Measurements from ENCODE around the gene AP2B1. TPM values are rescaled to one million over a fixed set of nuclear protein-coding genes. Genes with fewer than 3 reads are reported as not detected.

AP2B1 gene
- total and polyA plus RNA-seq, 2 donors: 34.7 to 39.1 TPM

- no peak overlapping the region for H3K4me3 ChIP-seq (ENCODE audit: low read length in 2 of 2)
- 100% methylated on average over 1 of the region's 1 CpG for WGBS
- H3K9me3 ChIP-seq (ENCODE audit: control insufficient read depth in 2 of 2, insufficient read depth in 1 of 2, low read length in 1 of 2): no peaks in the 10 kb centered on the region
- no peaks in the 10 kb centered on the region for H3K36me3 ChIP-seq (ENCODE audit: control insufficient read depth in 2 of 2, insufficient read depth in 2 of 2, low read length in 1 of 2)
- DNase-seq (ENCODE audit: low read depth in 6 of 9, low spot score in 9 of 9): no peak
- H3K27ac ChIP-seq (ENCODE audit: low read depth in 1 of 2, low read length in 1 of 2): no peak overlapping the region
- peaks cover 11 to 12% of the 10 kb centered on the region in 2 donors for H3K4me1 ChIP-seq (ENCODE audit: control insufficient read depth in 2 of 2, insufficient read depth in 2 of 2, low read length in 2 of 2)
- peaks cover 0 to 7% of the 10 kb centered on the region in 2 donors for H3K27me3 ChIP-seq (ENCODE audit: control insufficient read depth in 2 of 2, insufficient read depth in 1 of 2, low read length in 1 of 2)
Measured at GRCh38 chr17:35584061-35584460, 3.1 kb upstream of the AP2B1 start.

DNA sequence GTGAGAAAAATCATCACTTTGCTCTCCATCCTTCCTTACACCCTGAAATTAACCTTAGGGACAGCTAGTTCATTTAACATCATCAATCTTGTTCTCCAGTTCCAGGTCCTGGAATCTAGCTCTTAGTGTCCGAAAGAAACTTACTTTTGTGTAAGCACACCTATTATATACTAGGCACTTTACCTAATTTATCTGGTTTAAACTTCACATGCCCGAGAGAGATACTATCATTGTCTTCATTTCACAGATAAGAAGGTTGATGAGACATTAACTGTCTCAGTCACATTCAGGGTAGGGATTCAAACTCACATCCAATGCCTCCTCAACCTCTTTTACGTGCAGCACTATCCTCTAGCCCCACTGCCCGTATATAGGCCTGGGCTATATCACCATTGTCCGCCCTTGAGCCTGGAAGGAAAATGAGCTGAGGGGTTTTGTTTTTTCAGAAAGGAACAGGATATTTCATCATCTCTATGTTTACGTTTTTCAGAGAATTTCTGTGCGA, 501 bp upstream of the AP2B1 start:
- H3K4me1 ChIP-seq (ENCODE audit: control insufficient read depth in 2 of 2, insufficient read depth in 2 of 2, low read length in 2 of 2): peaks cover 9 to 10% of the 10 kb centered on the region in 2 donors
- peak overlapping the region; percentile 91 to 96 for H3K27ac ChIP-seq (ENCODE audit: low read depth in 1 of 2, low read length in 1 of 2)
- WGBS: 30% methylated on average over 7 of the region's 7 CpGs
- DNase-seq (ENCODE audit: low read depth in 6 of 9, low spot score in 9 of 9): peak in 1 of 9 donors; percentile 23
- peaks cover 0 to 7% of the 10 kb centered on the region in 2 donors for H3K27me3 ChIP-seq (ENCODE audit: control insufficient read depth in 2 of 2, insufficient read depth in 1 of 2, low read length in 1 of 2)
- H3K9me3 ChIP-seq (ENCODE audit: control insufficient read depth in 2 of 2, insufficient read depth in 1 of 2, low read length in 1 of 2): no peaks in the 10 kb centered on the region
- peak overlapping the region; percentile 87 to 88 for H3K4me3 ChIP-seq (ENCODE audit: low read length in 2 of 2)
- no peaks in the 10 kb centered on the region for H3K36me3 ChIP-seq (ENCODE audit: control insufficient read depth in 2 of 2, insufficient read depth in 2 of 2, low read length in 1 of 2)

DNA sequence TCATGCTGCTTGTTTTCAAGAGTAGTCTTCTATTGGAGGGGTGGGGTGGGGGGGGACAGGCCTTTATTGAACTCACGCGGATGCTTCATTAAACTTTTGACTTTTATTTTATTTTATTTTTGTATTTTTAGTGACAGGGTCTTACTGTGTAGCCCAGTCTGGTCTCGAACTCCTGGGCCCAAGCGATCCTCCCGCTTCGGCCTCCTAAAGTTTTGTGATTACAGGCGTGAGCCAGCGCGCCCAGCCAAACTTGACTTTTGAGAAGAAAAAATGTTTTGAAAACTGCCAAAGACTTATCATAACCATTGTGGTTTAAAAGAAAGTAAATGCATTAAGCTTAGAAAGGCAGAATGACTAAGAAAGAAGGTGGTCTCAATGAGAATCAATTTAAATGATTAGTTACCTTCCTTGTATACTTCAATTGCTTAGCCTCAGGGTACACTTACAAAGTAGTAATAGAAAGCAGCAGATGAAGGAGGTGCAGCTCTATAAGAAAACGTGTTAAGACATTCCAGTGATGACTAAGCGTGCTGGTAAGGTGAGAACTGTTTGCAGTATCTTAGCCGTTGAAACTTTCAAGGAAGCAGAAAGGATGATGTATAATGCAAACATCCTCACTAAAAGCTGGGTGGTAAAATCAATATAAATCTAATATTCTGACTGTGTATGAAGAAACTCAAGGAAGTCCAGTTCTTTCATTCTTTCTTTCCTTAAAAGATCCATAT, 1.2 kb downstream of the AP2B1 start:
- WGBS: 76% methylated on average over 12 of the region's 12 CpGs
- H3K9me3 ChIP-seq (ENCODE audit: control insufficient read depth in 2 of 2, insufficient read depth in 1 of 2, low read length in 1 of 2): no peaks in the 10 kb centered on the region
- peak in 2 of 9 donors; percentile 6 to 36 for DNase-seq (ENCODE audit: low read depth in 6 of 9, low spot score in 9 of 9)
- no peaks in the 10 kb centered on the region for H3K36me3 ChIP-seq (ENCODE audit: control insufficient read depth in 2 of 2, insufficient read depth in 2 of 2, low read length in 1 of 2)
- peaks cover 9 to 10% of the 10 kb centered on the region in 2 donors for H3K4me1 ChIP-seq (ENCODE audit: control insufficient read depth in 2 of 2, insufficient read depth in 2 of 2, low read length in 2 of 2)
- H3K4me3 ChIP-seq (ENCODE audit: low read length in 2 of 2): peak overlapping the region; percentile 87 to 88
- H3K27me3 ChIP-seq (ENCODE audit: control insufficient read depth in 2 of 2, insufficient read depth in 1 of 2, low read length in 1 of 2): peaks cover 0 to 5% of the 10 kb centered on the region in 2 donors
- no peak overlapping the region for H3K27ac ChIP-seq (ENCODE audit: low read depth in 1 of 2, low read length in 1 of 2)

- Histone ChIP-seq H3K27me3 (ENCODE audit: control insufficient read depth in 2 of 2, insufficient read depth in 1 of 2, low read length in 1 of 2) (no peaks in the 10 kb centered on the region), H3K9me3 (ENCODE audit: control insufficient read depth in 2 of 2, insufficient read depth in 1 of 2, low read length in 1 of 2) (no peaks in the 10 kb centered on the region), H3K27ac (ENCODE audit: low read depth in 1 of 2, low read length in 1 of 2) (no peak overlapping the region), H3K4me3 (ENCODE audit: low read length in 2 of 2) (no peak overlapping the region), H3K36me3 (ENCODE audit: control insufficient read depth in 2 of 2, insufficient read depth in 2 of 2, low read length in 1 of 2) (peaks cover 26 to 43% of the 10 kb centered on the region in 2 donors), H3K4me1 (ENCODE audit: control insufficient read depth in 2 of 2, insufficient read depth in 2 of 2, low read length in 2 of 2) (no peaks in the 10 kb centered on the region)
- 98% methylated on average over 4 of the region's 4 CpGs for WGBS
- no peak for DNase-seq (ENCODE audit: low read depth in 6 of 9, low spot score in 9 of 9)
Measured at GRCh38 chr17:35596072-35596471, 8.9 kb downstream of the AP2B1 start.

GRCh38 chr17:35596530-35597233, 9.6 kb downstream of the AP2B1 start:
- Histone ChIP-seq H3K27me3 (ENCODE audit: control insufficient read depth in 2 of 2, insufficient read depth in 1 of 2, low read length in 1 of 2) (no peaks in the 10 kb centered on the region), H3K4me3 (ENCODE audit: low read length in 2 of 2) (no peak overlapping the region), H3K36me3 (ENCODE audit: control insufficient read depth in 2 of 2, insufficient read depth in 2 of 2, low read length in 1 of 2) (peaks cover 29 to 45% of the 10 kb centered on the region in 2 donors), H3K9me3 (ENCODE audit: control insufficient read depth in 2 of 2, insufficient read depth in 1 of 2, low read length in 1 of 2) (no peaks in the 10 kb centered on the region), H3K4me1 (ENCODE audit: control insufficient read depth in 2 of 2, insufficient read depth in 2 of 2, low read length in 2 of 2) (no peaks in the 10 kb centered on the region), H3K27ac (ENCODE audit: low read depth in 1 of 2, low read length in 1 of 2) (no peak overlapping the region)
- DNase-seq (ENCODE audit: low read depth in 6 of 9, low spot score in 9 of 9): no peak
- WGBS: 97% methylated on average over 54 of the region's 54 CpGs

DNA sequence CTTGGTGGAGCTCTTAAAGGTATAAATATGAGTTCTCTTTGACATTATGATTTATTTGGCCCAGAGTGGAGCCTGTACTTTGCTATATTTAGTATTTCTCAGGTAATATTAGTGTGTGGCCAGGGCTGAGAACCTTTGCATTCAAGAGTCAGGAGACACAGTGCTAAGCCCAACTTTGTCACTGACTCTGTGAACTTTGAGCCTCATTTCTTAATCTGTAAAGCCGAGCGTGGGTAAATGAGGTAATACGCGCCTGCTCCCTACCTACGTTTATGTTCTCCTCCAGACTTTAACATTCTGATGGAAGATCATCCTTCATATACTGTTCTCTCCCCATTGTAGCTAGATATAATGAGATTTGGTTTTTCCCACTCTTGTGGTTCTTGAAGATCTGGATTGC, 10.5 kb downstream of the AP2B1 start:
- Histone ChIP-seq H3K27me3 (ENCODE audit: control insufficient read depth in 2 of 2, insufficient read depth in 1 of 2, low read length in 1 of 2) (no peaks in the 10 kb centered on the region), H3K27ac (ENCODE audit: low read depth in 1 of 2, low read length in 1 of 2) (no peak overlapping the region), H3K4me1 (ENCODE audit: control insufficient read depth in 2 of 2, insufficient read depth in 2 of 2, low read length in 2 of 2) (no peaks in the 10 kb centered on the region), H3K4me3 (ENCODE audit: low read length in 2 of 2) (no peak overlapping the region), H3K36me3 (ENCODE audit: control insufficient read depth in 2 of 2, insufficient read depth in 2 of 2, low read length in 1 of 2) (peaks cover 29 to 48% of the 10 kb centered on the region in 2 donors), H3K9me3 (ENCODE audit: control insufficient read depth in 2 of 2, insufficient read depth in 1 of 2, low read length in 1 of 2) (no peaks in the 10 kb centered on the region)
- no peak for DNase-seq (ENCODE audit: low read depth in 6 of 9, low spot score in 9 of 9)
- WGBS: 77% methylated on average over 5 of the region's 5 CpGs

DNA sequence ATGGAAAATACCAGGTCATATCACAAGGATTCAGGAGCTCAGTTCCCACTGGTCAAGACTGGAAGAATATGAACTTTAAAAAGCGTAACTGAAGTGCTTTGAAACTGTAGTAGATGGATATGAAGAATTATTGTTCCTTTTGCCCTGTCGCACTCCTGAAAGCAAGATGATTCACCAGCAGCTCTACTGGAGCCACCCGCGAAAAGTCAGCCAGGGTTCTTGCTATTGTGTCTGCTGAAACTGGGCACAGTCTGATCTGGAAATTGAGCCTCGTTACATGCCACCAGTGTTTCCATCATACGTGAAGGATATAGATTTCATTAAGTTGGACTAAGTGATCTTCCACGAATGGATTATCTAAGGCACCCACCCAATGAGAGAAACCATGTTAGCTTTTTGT, 16.6 kb downstream of the AP2B1 start:
- no peak for DNase-seq (ENCODE audit: low read depth in 6 of 9, low spot score in 9 of 9)
- Histone ChIP-seq H3K9me3 (ENCODE audit: control insufficient read depth in 2 of 2, insufficient read depth in 1 of 2, low read length in 1 of 2) (no peaks in the 10 kb centered on the region), H3K27ac (ENCODE audit: low read depth in 1 of 2, low read length in 1 of 2) (no peak overlapping the region), H3K36me3 (ENCODE audit: control insufficient read depth in 2 of 2, insufficient read depth in 2 of 2, low read length in 1 of 2) (peaks cover 33 to 36% of the 10 kb centered on the region in 2 donors), H3K27me3 (ENCODE audit: control insufficient read depth in 2 of 2, insufficient read depth in 1 of 2, low read length in 1 of 2) (no peaks in the 10 kb centered on the region), H3K4me3 (ENCODE audit: low read length in 2 of 2) (no peak overlapping the region), H3K4me1 (ENCODE audit: control insufficient read depth in 2 of 2, insufficient read depth in 2 of 2, low read length in 2 of 2) (no peaks in the 10 kb centered on the region)
- WGBS: 92% methylated on average over 7 of the region's 7 CpGs

DNA sequence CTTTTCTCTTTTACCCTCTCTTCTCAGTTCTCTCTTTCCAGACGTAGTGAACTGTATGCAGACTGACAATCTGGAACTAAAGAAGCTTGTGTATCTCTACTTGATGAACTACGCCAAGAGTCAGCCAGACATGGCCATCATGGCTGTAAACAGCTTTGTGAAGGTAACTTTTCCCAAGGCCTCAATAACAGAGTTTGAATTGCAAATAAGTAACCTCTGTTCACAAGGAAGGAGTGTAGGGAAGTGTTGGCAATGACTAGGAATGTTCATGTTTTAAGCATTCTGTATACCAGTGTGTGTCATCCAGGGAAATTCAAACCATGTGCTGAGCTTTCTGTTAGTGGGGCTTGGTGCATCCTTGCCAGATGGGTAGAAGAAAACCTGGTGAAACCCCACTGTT, 18.6 kb downstream of the AP2B1 start:
- Histone ChIP-seq H3K4me1 (ENCODE audit: control insufficient read depth in 2 of 2, insufficient read depth in 2 of 2, low read length in 2 of 2) (no peaks in the 10 kb centered on the region), H3K9me3 (ENCODE audit: control insufficient read depth in 2 of 2, insufficient read depth in 1 of 2, low read length in 1 of 2) (no peaks in the 10 kb centered on the region), H3K27me3 (ENCODE audit: control insufficient read depth in 2 of 2, insufficient read depth in 1 of 2, low read length in 1 of 2) (no peaks in the 10 kb centered on the region), H3K27ac (ENCODE audit: low read depth in 1 of 2, low read length in 1 of 2) (no peak overlapping the region), H3K36me3 (ENCODE audit: control insufficient read depth in 2 of 2, insufficient read depth in 2 of 2, low read length in 1 of 2) (peaks cover 38 to 42% of the 10 kb centered on the region in 2 donors), H3K4me3 (ENCODE audit: low read length in 2 of 2) (no peak overlapping the region)
- no peak for DNase-seq (ENCODE audit: low read depth in 6 of 9, low spot score in 9 of 9)
- 98% methylated on average over 2 of the region's 2 CpGs for WGBS

- no peaks in the 10 kb centered on the region for H3K9me3 ChIP-seq (ENCODE audit: control insufficient read depth in 2 of 2, insufficient read depth in 1 of 2, low read length in 1 of 2)
- peaks cover 40 to 44% of the 10 kb centered on the region in 2 donors for H3K36me3 ChIP-seq (ENCODE audit: control insufficient read depth in 2 of 2, insufficient read depth in 2 of 2, low read length in 1 of 2)
- H3K4me1 ChIP-seq (ENCODE audit: control insufficient read depth in 2 of 2, insufficient read depth in 2 of 2, low read length in 2 of 2): no peaks in the 10 kb centered on the region
- WGBS: 92% methylated on average over 3 of the region's 3 CpGs
- no peak for DNase-seq (ENCODE audit: low read depth in 6 of 9, low spot score in 9 of 9)
- H3K27me3 ChIP-seq (ENCODE audit: control insufficient read depth in 2 of 2, insufficient read depth in 1 of 2, low read length in 1 of 2): no peaks in the 10 kb centered on the region
- no peak overlapping the region for H3K27ac ChIP-seq (ENCODE audit: low read depth in 1 of 2, low read length in 1 of 2)
- H3K4me3 ChIP-seq (ENCODE audit: low read length in 2 of 2): no peak overlapping the region
Measured at GRCh38 chr17:35607239-35607847, 20.2 kb downstream of the AP2B1 start.

Data from thymus (tissue), 11 donors.